Neural progenitor cell (in vitro differentiated cells): ENCODE data around the gene ZMIZ2.
"Not testable (repeated sequence)": the region's sequence is repeated elsewhere in the genome, so short reads cannot be mapped to it uniquely, and the experiment has no call there.

Experiments
- EZH2 ChIP-seq: fragments of 200-600 bp; sonication (generic); IDR thresholded peaks from 2 replicates; pipeline ENCODE4 v1.6.1; 2017; ENCODE audit warnings: antibody characterized with exemption, mild to moderate bottlenecking, moderate library complexity
- EZH2phosphoT487 ChIP-seq: fragments of 200-600 bp; sonication (generic); IDR thresholded peaks from 2 replicates; pipeline ENCODE4 v1.6.1; 2017; ENCODE audit warnings: antibody characterized with exemption
- TF ChIP-seq, protein P1 (sequence below): fragments of 200-600 bp; sonication (generic); IDR thresholded peaks from 2 replicates; pipeline ENCODE4 v1.5.1; 2017; ENCODE audit warnings: antibody characterized with exemption, mild to moderate bottlenecking

DNA sequence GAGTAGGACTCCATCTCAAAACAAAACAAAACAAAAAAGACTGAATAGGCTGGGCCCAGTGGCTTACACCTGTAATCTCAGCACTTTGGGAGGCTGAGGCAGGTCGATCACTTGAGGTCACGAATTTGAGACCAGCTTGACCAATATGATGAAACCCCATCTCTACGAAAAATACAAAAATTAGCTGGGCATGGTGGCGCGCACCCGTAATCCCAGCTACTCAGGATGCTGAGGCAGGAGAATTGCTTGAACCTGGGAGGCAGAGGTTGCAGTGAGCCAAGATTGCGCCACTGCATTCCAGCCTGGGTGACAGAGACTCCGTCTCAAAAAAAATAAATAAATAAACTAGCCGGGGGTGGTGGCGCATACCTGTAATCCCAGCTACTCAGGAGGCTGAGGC, 45.3 kb upstream of the ZMIZ2 start:
- TF ChIP-seq EZH2, EZH2phosphoT487: not testable (repeated sequence)
- TF ChIP-seq, protein P1, sequence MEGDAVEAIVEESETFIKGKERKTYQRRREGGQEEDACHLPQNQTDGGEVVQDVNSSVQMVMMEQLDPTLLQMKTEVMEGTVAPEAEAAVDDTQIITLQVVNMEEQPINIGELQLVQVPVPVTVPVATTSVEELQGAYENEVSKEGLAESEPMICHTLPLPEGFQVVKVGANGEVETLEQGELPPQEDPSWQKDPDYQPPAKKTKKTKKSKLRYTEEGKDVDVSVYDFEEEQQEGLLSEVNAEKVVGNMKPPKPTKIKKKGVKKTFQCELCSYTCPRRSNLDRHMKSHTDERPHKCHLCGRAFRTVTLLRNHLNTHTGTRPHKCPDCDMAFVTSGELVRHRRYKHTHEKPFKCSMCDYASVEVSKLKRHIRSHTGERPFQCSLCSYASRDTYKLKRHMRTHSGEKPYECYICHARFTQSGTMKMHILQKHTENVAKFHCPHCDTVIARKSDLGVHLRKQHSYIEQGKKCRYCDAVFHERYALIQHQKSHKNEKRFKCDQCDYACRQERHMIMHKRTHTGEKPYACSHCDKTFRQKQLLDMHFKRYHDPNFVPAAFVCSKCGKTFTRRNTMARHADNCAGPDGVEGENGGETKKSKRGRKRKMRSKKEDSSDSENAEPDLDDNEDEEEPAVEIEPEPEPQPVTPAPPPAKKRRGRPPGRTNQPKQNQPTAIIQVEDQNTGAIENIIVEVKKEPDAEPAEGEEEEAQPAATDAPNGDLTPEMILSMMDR: not testable (repeated sequence)
